ENCODE data around the gene TXNRD2. TPM values are rescaled to one million over a fixed set of nuclear protein-coding genes. Genes with fewer than 3 reads are reported as not detected.
"Not testable (repeated sequence)": the region's sequence is repeated elsewhere in the genome, so short reads cannot be mapped to it uniquely, and the experiment has no call there.

TXNRD2 gene
- total RNA-seq, 3 donors from 2014 or later (not counting 1 experiment from before 2014, with no cell fraction given), result 23.5 to 37.3 (median 24.4) TPM

DNA sequence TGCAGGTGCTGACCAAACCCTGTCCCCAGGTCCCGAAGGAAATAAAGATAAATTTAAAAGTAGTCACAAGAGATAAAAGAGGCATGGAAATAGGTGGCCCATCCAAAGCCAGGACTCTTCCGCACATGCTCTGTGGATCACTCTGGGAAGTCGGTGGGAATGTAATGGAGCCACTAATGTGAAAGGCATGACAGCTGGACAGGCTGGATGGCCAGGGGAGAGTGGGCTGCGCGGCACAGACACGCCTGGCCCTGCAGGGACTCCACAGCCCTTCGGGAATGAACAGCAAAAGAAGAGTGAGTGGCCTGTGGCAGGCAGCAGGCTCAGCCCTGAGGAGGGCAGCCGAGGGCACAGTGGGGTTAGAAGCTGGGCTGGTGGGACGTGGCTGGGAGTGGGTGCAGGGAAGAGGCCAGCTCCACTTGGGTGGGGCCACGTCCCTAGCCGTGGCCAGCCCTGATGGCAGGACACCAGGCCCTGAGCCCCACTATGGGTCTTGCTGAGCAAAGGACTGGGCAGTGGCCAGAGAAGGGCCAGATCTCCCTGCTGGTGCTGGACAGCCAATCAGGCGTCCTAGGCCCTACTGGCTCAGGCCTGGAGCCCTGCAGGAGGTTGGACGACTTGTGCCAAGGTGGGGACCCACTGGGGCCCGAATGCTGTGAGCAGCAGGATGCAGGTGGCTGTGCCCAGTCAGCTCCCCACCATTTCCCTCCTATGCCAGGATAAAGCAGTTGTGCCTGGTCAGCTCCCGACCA lies 55.6 kb downstream of the TXNRD2 start:
- Mint-ChIP-seq H3K4me3 (no peak overlapping the region), H3K27ac (no peak overlapping the region), H3K9me3 (no peaks in the 10 kb centered on the region), H3K36me3 (no peaks in the 10 kb centered on the region), H3K27me3 (ENCODE audit: low read depth in 2 of 2) (no peaks in the 10 kb centered on the region), H3K4me1 (peaks cover 0 to under 1% of the 10 kb centered on the region in 2 donors)
- 89% methylated on average over 15 of the region's 15 CpGs for WGBS (ENCODE audit: insufficient coverage)
- no peak overlapping the region for H3K27ac ChIP-seq (ENCODE audit: low read length)
- H3K36me3 ChIP-seq (ENCODE audit: control insufficient read depth, insufficient read depth, low read length), result no peaks in the 10 kb centered on the region
- intact Hi-C loops (cut with micrococcal nuclease), result no loop called here
- ATAC-seq, result no peak
- peaks cover 23% of the 10 kb centered on the region for H3K4me1 ChIP-seq (ENCODE audit: control insufficient read depth, insufficient read depth, low read length)
- DNase-seq, result no peak
- H3K9me3 ChIP-seq (ENCODE audit: control insufficient read depth, insufficient read depth, low read length), result no peaks in the 10 kb centered on the region
- no peak for TF ChIP-seq CTCF (IDR thresholded peaks at IDR 0.05)
- H3K27me3 ChIP-seq (ENCODE audit: control insufficient read depth, insufficient read depth, low read length), result no peaks in the 10 kb centered on the region
- H3K4me3 ChIP-seq (ENCODE audit: low read length), result no peak overlapping the region

DNA sequence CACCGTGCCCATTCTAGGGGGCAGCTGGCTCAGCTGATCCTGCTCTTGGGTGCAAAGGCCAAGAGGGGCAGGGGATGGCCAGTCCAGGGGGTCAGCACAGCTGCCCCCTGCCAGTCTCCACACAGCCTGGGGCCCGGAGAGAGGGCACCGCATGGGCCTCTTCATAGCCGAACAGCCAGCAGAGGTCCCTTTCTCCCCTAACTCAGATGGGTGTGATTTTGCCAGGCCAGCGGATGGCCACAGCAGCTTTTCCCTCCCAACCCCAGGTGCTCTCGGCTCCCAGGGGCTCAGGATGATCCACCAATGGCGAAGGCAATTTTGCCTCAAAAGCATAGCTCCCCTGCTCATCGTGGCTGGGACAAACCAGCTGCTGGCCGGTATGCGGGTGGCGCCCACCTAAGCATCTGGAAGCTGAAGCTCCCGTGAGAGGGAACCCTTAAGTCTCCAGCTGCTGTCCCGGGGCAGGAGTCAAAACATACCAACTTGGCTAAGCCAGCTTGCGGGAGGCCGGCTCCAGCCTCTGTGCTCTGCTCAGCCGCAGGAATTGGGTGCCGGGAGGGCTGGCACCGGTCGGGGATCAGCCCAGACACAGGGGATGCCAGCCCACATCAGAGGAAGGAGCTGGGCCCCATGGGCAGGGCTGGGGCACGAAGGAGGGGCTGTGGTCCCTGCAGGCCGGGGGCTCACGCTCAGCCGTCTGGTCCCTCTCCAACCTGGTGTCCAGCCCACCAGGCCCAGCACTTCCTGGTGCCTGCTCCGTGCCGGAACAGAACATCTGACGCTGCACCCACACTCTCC lies 56.5 kb downstream of the TXNRD2 start:
- TF ChIP-seq CTCF (IDR thresholded peaks at IDR 0.05), result no peak
- Mint-ChIP-seq H3K27me3 (ENCODE audit: low read depth in 2 of 2) (no peaks in the 10 kb centered on the region), H3K4me3 (no peak overlapping the region), H3K36me3 (no peaks in the 10 kb centered on the region), H3K27ac (no peak overlapping the region), H3K4me1 (no peaks in the 10 kb centered on the region), H3K9me3 (no peaks in the 10 kb centered on the region)
- H3K27ac ChIP-seq (ENCODE audit: low read length), result no peak overlapping the region
- H3K9me3 ChIP-seq (ENCODE audit: control insufficient read depth, insufficient read depth, low read length), result no peaks in the 10 kb centered on the region
- intact Hi-C loops (cut with micrococcal nuclease), result no loop called here
- no peak for DNase-seq
- H3K36me3 ChIP-seq (ENCODE audit: control insufficient read depth, insufficient read depth, low read length), result no peaks in the 10 kb centered on the region
- 93% methylated on average over 26 of the region's 26 CpGs for WGBS (ENCODE audit: insufficient coverage)
- H3K27me3 ChIP-seq (ENCODE audit: control insufficient read depth, insufficient read depth, low read length), result no peaks in the 10 kb centered on the region
- H3K4me3 ChIP-seq (ENCODE audit: low read length), result no peak overlapping the region
- no peak for ATAC-seq
- peaks cover 17% of the 10 kb centered on the region for H3K4me1 ChIP-seq (ENCODE audit: control insufficient read depth, insufficient read depth, low read length)

DNA sequence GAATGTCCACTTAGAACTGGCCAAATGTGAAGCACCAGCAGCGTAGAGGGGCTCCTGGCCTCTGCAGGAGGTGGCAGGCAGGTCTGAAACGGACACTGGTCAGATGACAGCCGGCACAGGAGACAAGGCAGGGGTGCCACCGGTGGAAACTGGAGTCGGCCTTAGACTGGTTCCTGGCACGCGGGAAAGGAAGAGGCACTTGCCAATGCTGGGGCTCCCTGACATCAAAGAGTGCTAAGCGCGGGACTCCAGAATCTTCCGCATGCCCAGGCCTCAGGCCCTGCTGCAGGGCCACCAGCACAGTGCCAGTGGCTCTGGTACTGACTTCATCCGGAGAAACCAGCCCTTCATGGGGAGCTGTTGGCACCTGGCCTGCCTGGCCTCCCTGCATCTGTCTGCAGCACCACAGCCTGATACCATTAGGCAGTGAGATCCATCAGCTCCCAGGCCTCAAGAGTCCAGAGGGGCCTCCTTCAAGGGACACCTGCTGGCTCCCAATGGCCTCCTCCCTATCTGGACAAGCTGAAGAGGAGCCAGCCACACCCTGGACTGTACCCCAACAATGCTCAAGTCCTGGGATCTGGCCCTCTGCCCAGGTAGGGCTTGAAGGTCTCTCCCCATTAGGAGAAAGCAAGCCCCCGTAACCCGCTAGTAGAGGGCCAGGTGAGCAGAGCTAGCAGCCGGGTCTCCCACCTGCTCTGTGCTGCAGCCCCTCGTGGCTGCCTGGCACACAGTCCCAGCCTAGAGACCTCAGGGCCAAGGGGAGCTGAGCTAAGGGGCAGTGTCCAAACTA lies 57.3 kb downstream of the TXNRD2 start:
- Mint-ChIP-seq H3K27me3 (ENCODE audit: low read depth in 2 of 2) (no peaks in the 10 kb centered on the region), H3K4me3 (no peak overlapping the region), H3K9me3 (no peaks in the 10 kb centered on the region), H3K27ac (no peak overlapping the region), H3K4me1 (no peaks in the 10 kb centered on the region), H3K36me3 (no peaks in the 10 kb centered on the region)
- H3K4me3 ChIP-seq (ENCODE audit: low read length), result no peak overlapping the region
- no peak for TF ChIP-seq CTCF (IDR thresholded peaks at IDR 0.05)
- H3K4me1 ChIP-seq (ENCODE audit: control insufficient read depth, insufficient read depth, low read length), result peaks cover 17% of the 10 kb centered on the region
- H3K9me3 ChIP-seq (ENCODE audit: control insufficient read depth, insufficient read depth, low read length), result no peaks in the 10 kb centered on the region
- no peaks in the 10 kb centered on the region for H3K36me3 ChIP-seq (ENCODE audit: control insufficient read depth, insufficient read depth, low read length)
- 95% methylated on average over 15 of the region's 15 CpGs for WGBS (ENCODE audit: insufficient coverage)
- intact Hi-C loops (cut with micrococcal nuclease), result no loop called here
- ATAC-seq (no peak), DNase-seq (no peak)
- H3K27ac ChIP-seq (ENCODE audit: low read length), result no peak overlapping the region
- no peaks in the 10 kb centered on the region for H3K27me3 ChIP-seq (ENCODE audit: control insufficient read depth, insufficient read depth, low read length)

DNA sequence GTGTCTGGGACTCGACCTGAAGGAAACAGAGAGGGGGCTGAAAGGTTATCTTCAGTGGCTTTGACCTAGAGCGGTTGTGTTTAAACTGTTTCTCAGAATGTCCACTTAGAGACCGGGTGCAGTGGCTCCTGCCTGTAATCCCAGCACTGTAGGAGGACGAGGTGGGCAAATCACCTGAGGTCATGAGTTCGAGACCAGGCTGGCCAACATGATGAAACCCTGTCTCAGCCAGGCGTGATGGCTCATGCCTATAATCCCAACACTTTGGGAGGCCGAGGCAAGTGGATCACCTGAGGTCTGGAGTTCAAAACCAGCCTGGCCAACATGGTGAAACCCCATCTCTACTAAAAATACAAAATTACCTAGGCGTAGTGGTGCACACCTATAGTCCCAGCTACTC lies 58.2 kb downstream of the TXNRD2 start:
- H3K27me3 Mint-ChIP-seq (ENCODE audit: low read depth in 2 of 2); H3K9me3 Mint-ChIP-seq; H3K27ac Mint-ChIP-seq; H3K9me3 ChIP-seq (ENCODE audit: control insufficient read depth, insufficient read depth, low read length); intact Hi-C loops (cut with micrococcal nuclease); H3K36me3 Mint-ChIP-seq; DNase-seq; H3K27me3 ChIP-seq (ENCODE audit: control insufficient read depth, insufficient read depth, low read length); H3K4me3 Mint-ChIP-seq; H3K27ac ChIP-seq (ENCODE audit: low read length); H3K36me3 ChIP-seq (ENCODE audit: control insufficient read depth, insufficient read depth, low read length); H3K4me1 Mint-ChIP-seq; H3K4me3 ChIP-seq (ENCODE audit: low read length); ATAC-seq: not testable (repeated sequence)
- peaks cover 17% of the 10 kb centered on the region for H3K4me1 ChIP-seq (ENCODE audit: control insufficient read depth, insufficient read depth, low read length)
- 95% methylated on average over 8 of the region's 8 CpGs for WGBS (ENCODE audit: insufficient coverage)
